HepG2 (cell line): Measurements from ENCODE around the gene GBP3. TPM values are rescaled to one million over a fixed set of nuclear protein-coding genes. Genes with fewer than 3 reads are reported as not detected.
A peak's percentile ranks its signal among the peaks of the same experiment; 100 is the strongest.

ENCODE experiments used
- ATAC-seq: fragments of 200-7000 bp; cut with Tn5 transposase; 3 replicates; pipeline ENCODE4 v1.9.1; 2020; ENCODE audit warnings: mild to moderate bottlenecking, moderate library complexity
- BruUV-seq: library from RNA; stranded (reverse); fragments of 400-500 nt; replicated peaks from 2 replicates; lab custom pipeline; 2021; lab: Mats Ljungman, UMichigan
- CTCF ChIA-PET: fragments of 300-600 bp; formaldehyde crosslinking; extraction: SDS; loops from one replicate; lab custom pipeline; 2021; ENCODE audit warnings: low total read pairs, inconsistent platforms, low intra/inter-chr PET ratio; lab: Yijun Ruan, JAX
- POLR2A ChIA-PET: fragments of 350-600 bp; sonication (Branson Sonifier 250); formaldehyde crosslinking; loops from one replicate; lab custom pipeline; 2020; ENCODE audit warnings: antibody characterized with exemption, inconsistent platforms; lab: Yijun Ruan, JAX
- DNase-seq: peaks from one replicate; pipeline ENCODE4 v3.0.0-alpha.2; 2015; ENCODE audit warnings: low spot score
- FAIRE-seq: peaks from 3 replicates; lab custom pipeline; 2011; peaks lifted over from hg19 to GRCh38; lab: Jason Lieb, UNC
- H2AFZ ChIP-seq: one replicate; pipeline ENCODE4 v1.6.1; 2011; ENCODE audit warnings: low read length, inconsistent platforms
- H3K27ac ChIP-seq: fragments of 300-600 bp; 3 replicates; pipeline ENCODE4 v1.8.0; 2011; ENCODE audit warnings: mixed run types, mild to moderate bottlenecking, mixed read lengths, low read length, inconsistent platforms; ENCODE audit not compliant: insufficient read depth; ENCODE audit errors: extremely low read length
- H3K27me3 ChIP-seq, 2 experiments: fragments of 200-600 bp in 1 of 2; 2 replicates in 1 of 2; 3 replicates in 1 of 2; pipeline versions ENCODE4 v1.6.0 to v1.8.0; 2011; ENCODE audit warnings: low read length in 2 of 2, mild to moderate bottlenecking in 2 of 2, moderate library complexity in 2 of 2, inconsistent platforms in 1 of 2; ENCODE audit not compliant: insufficient read depth in 2 of 2, control insufficient read depth in 1 of 2
- H3K36me3 ChIP-seq, 2 experiments: fragments of 200-600 bp in 1 of 2; replicated peaks in 1 of 2; 2 replicates in 1 of 2; 3 replicates in 1 of 2; pipeline versions ENCODE4 v1.5.1 to v1.8.0; 2011; ENCODE audit warnings: low read length in 2 of 2, inconsistent platforms in 1 of 2; ENCODE audit not compliant: insufficient read depth in 2 of 2, control insufficient read depth in 1 of 2
- H3K4me1 ChIP-seq: 2 replicates; pipeline ENCODE4 v1.5.1; 2012; ENCODE audit warnings: low read length, inconsistent platforms; ENCODE audit not compliant: insufficient read depth
- H3K4me2 ChIP-seq: 2 replicates; pipeline ENCODE4 v1.6.0; 2011; ENCODE audit warnings: low read depth, low read length, inconsistent platforms
- H3K4me3 ChIP-seq, 3 experiments: fragments of 200-600 bp in 1 of 3; sonication (generic), shearing (Covaris generic) in 1 of 3; replicated peaks in 1 of 3; 2 replicates each; pipeline ENCODE4 v1.5.1; 2011 to 2016; ENCODE audit warnings: low read length in 3 of 3, inconsistent platforms in 2 of 3, low read depth in 2 of 3, mild to moderate bottlenecking in 2 of 3, control low read depth in 1 of 3, mixed read lengths in 1 of 3; ENCODE audit not compliant: insufficient read depth in 1 of 3
- H3K79me2 ChIP-seq: one replicate; pipeline ENCODE4 v1.6.1; 2011; ENCODE audit warnings: low read length, inconsistent platforms; ENCODE audit not compliant: insufficient read depth
- H3K9ac ChIP-seq: 2 replicates; pipeline ENCODE4 v1.6.0; 2011; ENCODE audit warnings: mild to moderate bottlenecking, low read depth, low read length, inconsistent platforms; ENCODE audit not compliant: insufficient read depth
- H3K9me3 ChIP-seq: 2 replicates; pipeline ENCODE4 v1.5.1; 2012; ENCODE audit warnings: mild to moderate bottlenecking, low read length
- H4K20me1 ChIP-seq: 2 replicates; pipeline ENCODE4 v1.6.0; 2011; ENCODE audit warnings: inconsistent platforms, mild to moderate bottlenecking, low read length, moderate library complexity; ENCODE audit not compliant: insufficient read depth
- CEBPG ChIP-seq: IDR thresholded peaks from 2 replicates; pipeline ENCODE4 v1.6.1; 2016
- RAD21 ChIP-seq: fragments of 450-650 bp; formaldehyde crosslinking; IDR thresholded peaks from 2 replicates; pipeline ENCODE4 v1.5.0; 2020; ENCODE audit warnings: mild to moderate bottlenecking
- SMC3 ChIP-seq: IDR thresholded peaks from 2 replicates; pipeline ENCODE4 v1.6.1; 2011; ENCODE audit warnings: low read length, improper control_type of control experiment
- STAG1 ChIP-seq: sonication (generic); formaldehyde crosslinking; IDR thresholded peaks from 2 replicates; pipeline ENCODE4 v1.4.0; 2020; ENCODE audit warnings: missing genetic modification reagents
- ZMYM4 ChIP-seq: sonication (generic); formaldehyde crosslinking; IDR thresholded peaks from 2 replicates; pipeline ENCODE4 v1.8.1; 2023; ENCODE audit warnings: mild to moderate bottlenecking, missing genetic modification reagents
- ZNF121 ChIP-seq: sonication (generic); formaldehyde crosslinking; IDR thresholded peaks from 2 replicates; pipeline ENCODE4 v1.5.0; 2020; ENCODE audit warnings: mild to moderate bottlenecking, missing genetic modification reagents
- ZNF674 ChIP-seq: sonication (generic); formaldehyde crosslinking; IDR thresholded peaks from 2 replicates; pipeline ENCODE4 v1.5.0; 2020; ENCODE audit warnings: low read depth, mild to moderate bottlenecking, missing genetic modification reagents
- ZNF839 ChIP-seq: sonication (generic); formaldehyde crosslinking; IDR thresholded peaks from 2 replicates; pipeline ENCODE4 v1.4.0; 2020; ENCODE audit warnings: missing genetic modification reagents, mild to moderate bottlenecking, borderline replicate concordance
- WGBS: methylation state at CpG from one replicate; pipeline ENCODE4 v1.1.6; 2017; ENCODE audit warnings: low lambda C conversion rate; 5-methylcytosine and 5-hydroxymethylcytosine counted together
- in situ Hi-C: cut with HindIII; loops from 2 replicates; pipeline ENCODE4 v1.10.0; 2017; ENCODE audit warnings: low pct_unique_long_range_greater_than_20kb; ENCODE audit not compliant: extremely low pct_ligation_motif_present
- intact Hi-C: fragments of 100-400 bp; cut with micrococcal nuclease; formaldehyde crosslinking; loops from one replicate; pipeline ENCODE4 v1.10.0; 2022; ENCODE audit not compliant: unreplicated experiment
- polyA plus RNA-seq, 8 experiments: library from polyadenylated mRNA; depleted of rRNA in 3 of 8; stranded (reverse) in 7 of 8; unstranded in 1 of 8; fragments of >200 nt; fragmentation: Illumina TruSeq in 4 of 8; extraction: Trizol in 4 of 8; gene quantifications; 2 replicates each; pipeline versions ENCODE4 v1.2.1 to v1.2.3, GENCODE V29; 2011 to 2016; ENCODE audit warnings: low read depth in 4 of 8, missing spikeins in 1 of 8, mixed read lengths in 1 of 8; ENCODE audit not compliant: insufficient read depth in 1 of 8
- total RNA-seq, 5 experiments: library from RNA; depleted of rRNA; stranded (reverse); fragments of >200 nt; fragmentation: Illumina TruSeq; extraction: Trizol; gene quantifications; 2 replicates each; pipeline ENCODE4 v1.2.3, GENCODE V29; 2016; ENCODE audit warnings: low read depth in 1 of 5
- TF ChIP-seq, protein P1 (sequence below): sonication (generic); formaldehyde crosslinking; IDR thresholded peaks from 2 replicates; pipeline ENCODE4 v1.5.0; 2020; ENCODE audit warnings: mild to moderate bottlenecking, missing genetic modification reagents
- TF ChIP-seq, protein P2 (sequence below): sonication (generic); formaldehyde crosslinking; IDR thresholded peaks from 2 replicates; pipeline ENCODE4 v1.4.0; 2020; ENCODE audit warnings: mild to moderate bottlenecking, missing genetic modification reagents, borderline replicate concordance
- TF ChIP-seq, protein P3 (sequence below): sonication (generic); formaldehyde crosslinking; IDR thresholded peaks from 2 replicates; pipeline ENCODE4 v1.4.0; 2020; ENCODE audit warnings: missing genetic modification reagents
- TF ChIP-seq, protein P4 (sequence below): sonication (generic); formaldehyde crosslinking; IDR thresholded peaks from 2 replicates; pipeline ENCODE4 v1.8.1; 2023; ENCODE audit warnings: mild to moderate bottlenecking, missing genetic modification reagents
- TF ChIP-seq, protein P5 (sequence below): sonication (generic); formaldehyde crosslinking; IDR thresholded peaks from 2 replicates; pipeline ENCODE4 v1.5.0; 2020; ENCODE audit warnings: mild to moderate bottlenecking, missing genetic modification reagents, moderate library complexity

The GBP3 gene
- total and polyA plus RNA-seq, 2 of the 13 experiments (the other 11 are each of a cell fraction or from before 2014, with no cell fraction given) = 0.16 to 0.46 TPM

DNA sequence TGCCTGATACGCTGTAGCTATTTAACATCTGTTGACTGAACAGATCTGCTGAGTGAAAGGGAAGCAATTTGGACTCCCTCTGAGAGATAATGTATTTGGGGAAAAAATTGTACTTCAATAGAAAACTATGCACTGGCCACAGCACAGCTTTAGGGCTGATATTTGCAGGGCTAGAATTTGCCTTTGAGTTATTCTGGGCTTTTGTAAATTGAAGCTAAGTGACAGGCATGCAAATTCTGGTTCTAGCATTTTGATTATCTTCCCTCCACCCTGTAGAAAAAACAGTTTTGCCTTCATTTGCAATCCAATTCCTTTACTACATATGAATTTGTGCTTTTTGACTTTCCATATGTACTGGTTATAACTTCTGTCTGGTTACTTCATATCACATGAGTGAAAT, 38.1 kb downstream of the GBP3 start (continued):
- TF ChIP-seq, protein P1, sequence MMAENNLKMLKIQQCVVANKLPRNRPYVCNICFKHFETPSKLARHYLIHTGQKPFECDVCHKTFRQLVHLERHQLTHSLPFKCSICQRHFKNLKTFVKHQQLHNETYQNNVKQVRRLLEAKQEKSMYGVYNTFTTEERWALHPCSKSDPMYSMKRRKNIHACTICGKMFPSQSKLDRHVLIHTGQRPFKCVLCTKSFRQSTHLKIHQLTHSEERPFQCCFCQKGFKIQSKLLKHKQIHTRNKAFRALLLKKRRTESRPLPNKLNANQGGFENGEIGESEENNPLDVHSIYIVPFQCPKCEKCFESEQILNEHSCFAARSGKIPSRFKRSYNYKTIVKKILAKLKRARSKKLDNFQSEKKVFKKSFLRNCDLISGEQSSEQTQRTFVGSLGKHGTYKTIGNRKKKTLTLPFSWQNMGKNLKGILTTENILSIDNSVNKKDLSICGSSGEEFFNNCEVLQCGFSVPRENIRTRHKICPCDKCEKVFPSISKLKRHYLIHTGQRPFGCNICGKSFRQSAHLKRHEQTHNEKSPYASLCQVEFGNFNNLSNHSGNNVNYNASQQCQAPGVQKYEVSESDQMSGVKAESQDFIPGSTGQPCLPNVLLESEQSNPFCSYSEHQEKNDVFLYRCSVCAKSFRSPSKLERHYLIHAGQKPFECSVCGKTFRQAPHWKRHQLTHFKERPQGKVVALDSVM (CRISPR knock-in tag) = no peak
- no peak for TF ChIP-seq ZNF839 (CRISPR knock-in tag)

DNA sequence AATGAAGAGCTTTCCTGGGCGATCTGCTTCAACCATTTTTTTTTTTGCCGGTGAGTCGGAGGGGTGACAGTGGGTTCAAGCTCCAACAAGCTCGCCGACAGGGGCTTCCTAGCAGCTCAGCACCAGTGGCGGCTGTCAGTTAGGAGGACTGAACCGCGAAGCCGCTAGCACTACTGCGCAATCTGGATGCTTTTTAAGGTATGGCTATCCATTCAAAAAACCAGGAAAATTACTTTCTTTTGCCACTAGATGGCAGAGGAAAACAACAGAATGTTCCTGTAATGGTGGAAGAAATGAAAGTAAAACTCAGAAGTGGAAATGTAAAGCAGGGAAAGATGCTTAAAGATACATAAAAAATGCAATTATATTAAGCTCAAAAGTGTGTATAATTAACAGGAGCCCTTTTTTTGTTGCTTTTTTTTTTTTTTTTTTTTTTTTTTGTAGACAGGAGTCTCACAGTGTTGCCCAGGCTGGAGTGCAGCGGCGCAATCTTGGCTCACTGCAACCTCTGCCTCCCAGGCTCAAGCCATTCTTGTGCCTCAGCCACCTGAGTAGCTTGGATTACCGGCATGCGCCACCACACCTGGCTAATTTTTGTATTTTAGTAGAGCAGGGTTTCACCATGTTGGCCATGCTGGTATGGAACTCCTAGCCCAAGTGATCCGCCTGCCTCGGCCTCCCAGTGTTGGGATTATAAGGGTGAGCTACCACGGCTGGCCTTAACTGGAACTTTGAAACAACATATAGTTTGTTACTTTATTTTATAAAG, 38.7 kb downstream of the GBP3 start:
- Histone ChIP-seq H3K4me2 (peak overlapping the region; percentile 29), H3K9me3 (no peaks in the 10 kb centered on the region), H3K9ac (no peak overlapping the region), H2AFZ (no peak overlapping the region), H3K36me3 (peaks cover 2 to 28% of the 10 kb centered on the region in 2 experiments; a peak in 4 of 5 replicates), H4K20me1 (peaks cover 17% of the 10 kb centered on the region; the same call in 1 of the 2 replicates), H3K4me1 (peaks cover 62% of the 10 kb centered on the region), H3K79me2 (peaks cover 61% of the 10 kb centered on the region), H3K4me3 (no peak overlapping the region), H3K27me3 (no peaks in the 10 kb centered on the region), H3K27ac (peak overlapping the region; percentile 35)
- TF ChIP-seq STAG1 (CRISPR knock-in tag) (peak; percentile 52), SMC3 (0 out of 2 replicates have a peak, but pooled peaks have one; percentile 13), RAD21 (CRISPR knock-in tag) (peak; percentile 43; the same call in 1 of the 2 replicates), ZNF674 (CRISPR knock-in tag) (no peak), ZNF121 (CRISPR knock-in tag) (peak; percentile 68; the same call in 1 of the 2 replicates), CEBPG (CRISPR knock-in tag) (0 out of 2 replicates have a peak, but pooled peaks have one; percentile 4), ZMYM4 (CRISPR knock-in tag) (peak; percentile 28; the same call in 1 of the 2 replicates)
- TF ChIP-seq, protein P2, sequence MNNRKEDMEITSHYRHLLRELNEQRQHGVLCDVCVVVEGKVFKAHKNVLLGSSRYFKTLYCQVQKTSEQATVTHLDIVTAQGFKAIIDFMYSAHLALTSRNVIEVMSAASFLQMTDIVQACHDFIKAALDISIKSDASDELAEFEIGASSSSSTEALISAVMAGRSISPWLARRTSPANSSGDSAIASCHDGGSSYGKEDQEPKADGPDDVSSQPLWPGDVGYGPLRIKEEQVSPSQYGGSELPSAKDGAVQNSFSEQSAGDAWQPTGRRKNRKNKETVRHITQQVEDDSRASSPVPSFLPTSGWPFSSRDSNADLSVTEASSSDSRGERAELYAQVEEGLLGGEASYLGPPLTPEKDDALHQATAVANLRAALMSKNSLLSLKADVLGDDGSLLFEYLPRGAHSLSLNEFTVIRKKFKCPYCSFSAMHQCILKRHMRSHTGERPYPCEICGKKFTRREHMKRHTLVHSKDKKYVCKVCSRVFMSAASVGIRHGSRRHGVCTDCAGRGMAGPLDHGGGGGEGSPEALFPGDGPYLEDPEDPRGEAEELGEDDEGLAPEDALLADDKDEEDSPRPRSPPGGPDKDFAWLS = no peak
- TF ChIP-seq, protein P3, sequence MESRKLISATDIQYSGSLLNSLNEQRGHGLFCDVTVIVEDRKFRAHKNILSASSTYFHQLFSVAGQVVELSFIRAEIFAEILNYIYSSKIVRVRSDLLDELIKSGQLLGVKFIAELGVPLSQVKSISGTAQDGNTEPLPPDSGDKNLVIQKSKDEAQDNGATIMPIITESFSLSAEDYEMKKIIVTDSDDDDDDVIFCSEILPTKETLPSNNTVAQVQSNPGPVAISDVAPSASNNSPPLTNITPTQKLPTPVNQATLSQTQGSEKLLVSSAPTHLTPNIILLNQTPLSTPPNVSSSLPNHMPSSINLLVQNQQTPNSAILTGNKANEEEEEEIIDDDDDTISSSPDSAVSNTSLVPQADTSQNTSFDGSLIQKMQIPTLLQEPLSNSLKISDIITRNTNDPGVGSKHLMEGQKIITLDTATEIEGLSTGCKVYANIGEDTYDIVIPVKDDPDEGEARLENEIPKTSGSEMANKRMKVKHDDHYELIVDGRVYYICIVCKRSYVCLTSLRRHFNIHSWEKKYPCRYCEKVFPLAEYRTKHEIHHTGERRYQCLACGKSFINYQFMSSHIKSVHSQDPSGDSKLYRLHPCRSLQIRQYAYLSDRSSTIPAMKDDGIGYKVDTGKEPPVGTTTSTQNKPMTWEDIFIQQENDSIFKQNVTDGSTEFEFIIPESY (CRISPR knock-in tag) = peak; percentile 99
- TF ChIP-seq, protein P4, sequence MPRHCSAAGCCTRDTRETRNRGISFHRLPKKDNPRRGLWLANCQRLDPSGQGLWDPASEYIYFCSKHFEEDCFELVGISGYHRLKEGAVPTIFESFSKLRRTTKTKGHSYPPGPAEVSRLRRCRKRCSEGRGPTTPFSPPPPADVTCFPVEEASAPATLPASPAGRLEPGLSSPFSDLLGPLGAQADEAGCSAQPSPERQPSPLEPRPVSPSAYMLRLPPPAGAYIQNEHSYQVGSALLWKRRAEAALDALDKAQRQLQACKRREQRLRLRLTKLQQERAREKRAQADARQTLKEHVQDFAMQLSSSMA (CRISPR knock-in tag) = no peak
- TF ChIP-seq, protein P5, sequence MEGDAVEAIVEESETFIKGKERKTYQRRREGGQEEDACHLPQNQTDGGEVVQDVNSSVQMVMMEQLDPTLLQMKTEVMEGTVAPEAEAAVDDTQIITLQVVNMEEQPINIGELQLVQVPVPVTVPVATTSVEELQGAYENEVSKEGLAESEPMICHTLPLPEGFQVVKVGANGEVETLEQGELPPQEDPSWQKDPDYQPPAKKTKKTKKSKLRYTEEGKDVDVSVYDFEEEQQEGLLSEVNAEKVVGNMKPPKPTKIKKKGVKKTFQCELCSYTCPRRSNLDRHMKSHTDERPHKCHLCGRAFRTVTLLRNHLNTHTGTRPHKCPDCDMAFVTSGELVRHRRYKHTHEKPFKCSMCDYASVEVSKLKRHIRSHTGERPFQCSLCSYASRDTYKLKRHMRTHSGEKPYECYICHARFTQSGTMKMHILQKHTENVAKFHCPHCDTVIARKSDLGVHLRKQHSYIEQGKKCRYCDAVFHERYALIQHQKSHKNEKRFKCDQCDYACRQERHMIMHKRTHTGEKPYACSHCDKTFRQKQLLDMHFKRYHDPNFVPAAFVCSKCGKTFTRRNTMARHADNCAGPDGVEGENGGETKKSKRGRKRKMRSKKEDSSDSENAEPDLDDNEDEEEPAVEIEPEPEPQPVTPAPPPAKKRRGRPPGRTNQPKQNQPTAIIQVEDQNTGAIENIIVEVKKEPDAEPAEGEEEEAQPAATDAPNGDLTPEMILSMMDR (CRISPR knock-in tag) = peak; percentile 54
- intact Hi-C loops = no loop called here
- WGBS = 91% methylated on average over 17 of the region's 17 CpGs
- no TSS peak for BruUV-seq
- POLR2A ChIA-PET = no interaction called here
- in situ Hi-C loops = no loop called here
- ATAC-seq (peak; percentile 70), FAIRE-seq (peak; percentile 70), DNase-seq (peak; percentile 71)
- CTCF ChIA-PET = interaction anchor here (1.5 to 2.4 kb wide), 3 partner anchors 15 to 472 kb away, joined by 5 to 15 read pairs (median 8); no protein-coding TSS in a partner anchor
